Upper lobe of left lung (tissue), 6 donors: ENCODE data around the gene ADAMTSL5. TPM values are rescaled to one million over a fixed set of nuclear protein-coding genes. Genes with fewer than 3 reads are reported as not detected.
A peak's percentile ranks its signal among the peaks of the same experiment; 100 is the strongest.

Experiments
- ATAC-seq, 2 donors: fragments of 200-7000 bp; cut with Tn5 transposase; one replicate each; pipeline ENCODE4 v1.9.1; 2022; ENCODE audit warnings: mild to moderate bottlenecking in 2 of 2, moderate library complexity in 2 of 2; ENCODE audit not compliant: low FRiP score in 2 of 2
- DNase-seq, 2 donors: peaks; one replicate each; pipeline ENCODE4 v3.0.0-alpha.2; 2019 to 2020
- H3K27ac ChIP-seq, 4 donors: fragments of 200-600 bp; sonication (generic); one replicate each; pipeline ENCODE4 v1.5.1; 2016 to 2019
- H3K27me3 ChIP-seq, 4 donors: fragments of 200-600 bp; sonication (generic); one replicate each; pipeline ENCODE4 v1.5.1; 2017 to 2019
- H3K36me3 ChIP-seq, 4 donors: fragments of 200-600 bp; sonication (generic); one replicate each; pipeline ENCODE4 v1.5.1; 2016 to 2019
- H3K4me1 ChIP-seq, 4 donors: fragments of 200-600 bp; sonication (generic); one replicate each; pipeline ENCODE4 v1.5.1; 2018 to 2019
- H3K4me3 ChIP-seq, 4 donors: fragments of 200-600 bp; sonication (generic); one replicate each; pipeline ENCODE4 v1.5.1; 2017 to 2019; ENCODE audit warnings: mild to moderate bottlenecking in 2 of 4, moderate library complexity in 1 of 4
- H3K9me3 ChIP-seq, 4 donors: fragments of 200-600 bp; sonication (generic); one replicate each; pipeline ENCODE4 v1.5.1; 2018 to 2019
- CTCF ChIP-seq, 6 experiments: fragments of 450-650 bp in 4 of 6; fragments of 200-600 bp in 2 of 6; sonication (generic) in 2 of 6; IDR thresholded peaks; one replicate each; pipeline ENCODE4 v1.5.1; 2016 to 2019; ENCODE audit warnings: antibody characterized with exemption in 6 of 6
- EP300 ChIP-seq, 4 donors: sonication (generic); formaldehyde crosslinking; IDR thresholded peaks; one replicate each; pipeline ENCODE4 v1.5.1; 2017; ENCODE audit warnings: antibody characterized with exemption in 4 of 4, control low read depth in 2 of 4
- POLR2A ChIP-seq, 4 donors: fragments of 450-650 bp; IDR thresholded peaks; one replicate each; pipeline ENCODE4 v1.5.1; 2016 to 2017; ENCODE audit warnings: antibody characterized with exemption in 4 of 4, mild to moderate bottlenecking in 2 of 4
- POLR2AphosphoS5 ChIP-seq, 2 donors: sonication (generic); formaldehyde crosslinking; IDR thresholded peaks; one replicate each; pipeline ENCODE4 v1.5.1; 2017; ENCODE audit warnings: antibody characterized with exemption in 2 of 2
- WGBS, 2 donors: methylation state at CpG; one replicate each; pipeline ENCODE4 v1.1.5; 2017 to 2018; 5-methylcytosine and 5-hydroxymethylcytosine counted together
- total RNA-seq, 6 donors: library from RNA; depleted of rRNA in 4 of 6; stranded (reverse); fragments of >200 nt in 4 of 6; gene quantifications; one replicate each; pipeline versions ENCODE4 v1.1.0 to v1.2.1, GENCODE V29; 2016 to 2021
- donor health status: DM: no; HTN: no; CAD: no; lungs with moderate emphysema.
- donor health status: DM: no; HTN: yes; CAD: no; lungs with severe emphysema.

The ADAMTSL5 gene
- total RNA-seq, 6 donors from 2014 or later, result 0.89 to 11.5 (median 4.9) TPM

GRCh38 chr19:1456121-1456900, 56.5 kb downstream of the ADAMTSL5 start:
- H3K4me1 ChIP-seq, result peaks cover 8 to 32% (median 21%) of the 10 kb centered on the region in 4 donors
- H3K27me3 ChIP-seq, result peaks cover 3 to 55% (median 34%) of the 10 kb centered on the region in 4 donors
- no peaks in the 10 kb centered on the region for H3K9me3 ChIP-seq
- DNase-seq, result peak in 1 of 2 donors; percentile 55
- H3K27ac ChIP-seq, result no peak overlapping the region
- no peak overlapping the region for H3K4me3 ChIP-seq
- ATAC-seq, result no peak
- TF ChIP-seq POLR2A (IDR thresholded peaks at IDR 0.05) (no peak), POLR2AphosphoS5 (IDR thresholded peaks at IDR 0.05) (no peak), CTCF (IDR thresholded peaks at IDR 0.05) (no peak), EP300 (IDR thresholded peaks at IDR 0.05) (no peak)
- WGBS, 2 donors, result 34% methylated on average over 25 of the region's 43 CpGs; no CpG with 5 or more reads in 1 of the 2 donors
- H3K36me3 ChIP-seq, result peaks cover 0 to 11% (median 4%) of the 10 kb centered on the region in 4 donors

GRCh38 chr19:1455336-1456120, 57.3 kb downstream of the ADAMTSL5 start:
- no peaks in the 10 kb centered on the region for H3K9me3 ChIP-seq
- ATAC-seq, result peak; percentile 30 to 52
- 7% methylated on average over 23 to 29 of the region's 42 CpGs for WGBS, 2 donors
- peaks cover 8 to 32% (median 21%) of the 10 kb centered on the region in 4 donors for H3K4me1 ChIP-seq
- no peak for TF ChIP-seq POLR2AphosphoS5 (IDR thresholded peaks at IDR 0.05)
- TF ChIP-seq POLR2A (IDR thresholded peaks at IDR 0.05), result no peak
- no peak for TF ChIP-seq EP300 (IDR thresholded peaks at IDR 0.05)
- no peak for TF ChIP-seq CTCF (IDR thresholded peaks at IDR 0.05)
- no peak overlapping the region for H3K4me3 ChIP-seq
- no peak overlapping the region for H3K27ac ChIP-seq
- peaks cover 4 to 63% (median 39%) of the 10 kb centered on the region in 4 donors for H3K27me3 ChIP-seq
- peaks cover 0 to 5% (median 2%) of the 10 kb centered on the region in 4 donors for H3K36me3 ChIP-seq
- DNase-seq, result peak; percentile 37 to 88

Other genes with a start within 250 kb of the ADAMTSL5 start
- 1,000 to 10,000 TPM in 1 of 6 donors, 100 to 1,000 TPM in 5; 326 to 1,348 (median 441) TPM for gene CIRBP, start 243.7 kb downstream of the ADAMTSL5 start, total RNA-seq
- gene FAM174C, start 237.5 kb downstream of the ADAMTSL5 start, total RNA-seq, result 10 to 100 TPM; 43.0 to 85.3 (median 59.6) TPM
- not detected for gene EFNA2, start 227.1 kb downstream of the ADAMTSL5 start, total RNA-seq
- 100 to 1,000 TPM in 4 of 6 donors, 10 to 100 TPM in 2; 38.8 to 121 (median 100) TPM for gene NDUFS7, start 129.1 kb downstream of the ADAMTSL5 start, total RNA-seq
- gene GAMT, start 111.5 kb downstream of the ADAMTSL5 start, total RNA-seq, result 10 to 100 TPM in 2 of 6 donors, 1 to 10 TPM in 4; 4.0 to 12.1 (median 8.1) TPM
- gene DAZAP1, start 105.4 kb downstream of the ADAMTSL5 start, total RNA-seq, result 100 to 1,000 TPM in 1 of 6 donors, 10 to 100 TPM in 5; 38.9 to 107 (median 78.7) TPM
- 1,000 to 10,000 TPM in 5 of 6 donors, 100 to 1,000 TPM in 1; 825 to 2,012 (median 1,317) TPM for gene RPS15, start 74.6 kb downstream of the ADAMTSL5 start, total RNA-seq
- 1 to 10 TPM in 1 of 6 donors, under 1 TPM in 4, not detected in 1; 0.06 to 1.0 (median 0.11) TPM for gene APC2, start 62.9 kb downstream of the ADAMTSL5 start, total RNA-seq
- 10 to 100 TPM; 27.2 to 82.8 (median 37.5) TPM for gene C19orf25, start 33.8 kb downstream of the ADAMTSL5 start, total RNA-seq
- gene PCSK4, start 22.7 kb downstream of the ADAMTSL5 start, total RNA-seq, result 10 to 100 TPM in 2 of 6 donors, 1 to 10 TPM in 4; 2.7 to 47.1 (median 6.8) TPM
- gene REEP6, start 21.8 kb downstream of the ADAMTSL5 start, total RNA-seq, result 1 to 10 TPM; 2.0 to 7.8 (median 3.1) TPM
- not detected for gene PLK5, start 11.1 kb upstream of the ADAMTSL5 start, total RNA-seq
- 10 to 100 TPM; 18.0 to 43.7 (median 26.5) TPM for gene MEX3D, start 55.3 kb upstream of the ADAMTSL5 start, total RNA-seq
- 100 to 1,000 TPM in 3 of 6 donors, 10 to 100 TPM in 3; 65.1 to 158 (median 107) TPM for gene MBD3, start 79.8 kb upstream of the ADAMTSL5 start, total RNA-seq
- gene UQCR11, start 92.4 kb upstream of the ADAMTSL5 start, total RNA-seq, result 100 to 1,000 TPM in 2 of 6 donors, 10 to 100 TPM in 4; 10.5 to 216 (median 67.3) TPM
- gene TCF3, start 139.6 kb upstream of the ADAMTSL5 start, total RNA-seq, result 10 to 100 TPM; 32.9 to 88.2 (median 53.3) TPM
- gene ONECUT3, start 240.5 kb upstream of the ADAMTSL5 start, total RNA-seq, result not detected